ENCODE results near the gene ZNF207. TPM values are rescaled to one million over a fixed set of nuclear protein-coding genes. Genes with fewer than 3 reads are reported as not detected.
"Not testable (repeated sequence)": the region's sequence is repeated elsewhere in the genome, so short reads cannot be mapped to it uniquely, and the experiment has no call there.

ZNF207 gene
- 144 TPM for total RNA-seq

- DNase-seq, result peak; percentile 99
Observed at GRCh38 chr17:32349854-32350665, at the start of gene ZNF207. TSS of gene ZNF207 (plus strand) at chr17:32350157. CDS start at chr17:32350286, 129 bp downstream.

- DNase-seq, result no peak
Observed at GRCh38 chr17:32302037-32302436, 47.9 kb upstream of the ZNF207 start.

- no peak for DNase-seq
Observed at GRCh38 chr17:32302860-32303649, 46.9 kb upstream of the ZNF207 start.

GRCh38 chr17:32303781-32304288, 46.1 kb upstream of the ZNF207 start:
- no peak for DNase-seq

- DNase-seq, result no peak
Observed at GRCh38 chr17:32305049-32305448, 44.9 kb upstream of the ZNF207 start.

GRCh38 chr17:32307658-32308057, 42.3 kb upstream of the ZNF207 start:
- DNase-seq, result no peak

GRCh38 chr17:32311028-32311536, 38.9 kb upstream of the ZNF207 start:
- DNase-seq, result peak; percentile 73

GRCh38 chr17:32314636-32315035, 35.3 kb upstream of the ZNF207 start:
- no peak for DNase-seq

- DNase-seq, result no peak
Observed at GRCh38 chr17:32315171-32315570, 34.8 kb upstream of the ZNF207 start.

GRCh38 chr17:32316653-32317052, 33.3 kb upstream of the ZNF207 start:
- not testable (repeated sequence) for DNase-seq

GRCh38 chr17:32317353-32317752, 32.6 kb upstream of the ZNF207 start:
- no peak for DNase-seq

GRCh38 chr17:32318071-32318470, 31.9 kb upstream of the ZNF207 start:
- no peak for DNase-seq

GRCh38 chr17:32319548-32319905, 30.4 kb upstream of the ZNF207 start:
- peak; percentile 76 for DNase-seq

GRCh38 chr17:32320080-32320479, 29.9 kb upstream of the ZNF207 start:
- DNase-seq, result not testable (repeated sequence)

- DNase-seq, result no peak
Observed at GRCh38 chr17:32320847-32321246, 29.1 kb upstream of the ZNF207 start.

GRCh38 chr17:32323046-32323445, 26.9 kb upstream of the ZNF207 start:
- no peak for DNase-seq

GRCh38 chr17:32323811-32324491, 26.0 kb upstream of the ZNF207 start:
- DNase-seq, result peak; percentile 6

- DNase-seq, result no peak
Observed at GRCh38 chr17:32327911-32328310, 22.0 kb upstream of the ZNF207 start.

- DNase-seq, result no peak
Observed at GRCh38 chr17:32330147-32330546, 19.8 kb upstream of the ZNF207 start.

GRCh38 chr17:32331243-32332040, 18.5 kb upstream of the ZNF207 start:
- DNase-seq, result no peak

- no peak for DNase-seq
Observed at GRCh38 chr17:32333187-32333586, 16.8 kb upstream of the ZNF207 start.

GRCh38 chr17:32335046-32335445, 14.9 kb upstream of the ZNF207 start:
- no peak for DNase-seq
